Common myeloid progenitor, CD34-positive (primary cell): Measurements from ENCODE around the gene TNRC6A.

Source experiments
- CTCF ChIA-PET: fragments of 350-600 bp; sonication (Branson Sonifier 250); formaldehyde crosslinking; loops from one replicate; lab custom pipeline; 2021; ENCODE audit warnings: antibody characterized with exemption; lab: Charles Lee
- POLR2A ChIA-PET: fragments of 350-600 bp; sonication (Branson Sonifier 250); formaldehyde crosslinking; loops from one replicate; lab custom pipeline; 2021; ENCODE audit warnings: antibody characterized with exemption; lab: Charles Lee
- DNase-seq, 3 donors: peaks; one replicate each; pipeline versions ENCODE4 v3.0.0 to v3.0.0-alpha.2; 2013
- H3K27ac ChIP-seq, 2 experiments: 1 replicate in 1 of 2; 2 replicates in 1 of 2; pipeline ENCODE4 v1.7.0; 2013; ENCODE audit warnings: inconsistent platforms in 2 of 2, low read length in 2 of 2, mild to moderate bottlenecking in 2 of 2, low read depth in 1 of 2, moderate library complexity in 1 of 2; ENCODE audit not compliant: severe bottlenecking in 2 of 2, insufficient read depth in 1 of 2, poor library complexity in 1 of 2
- H3K27me3 ChIP-seq, 5 experiments: replicated peaks in 2 of 5; 1 replicate in 3 of 5; 2 replicates in 2 of 5; pipeline versions ENCODE4 v1.6.1 to v1.7.0; 2013; ENCODE audit warnings: low read length in 4 of 5, mild to moderate bottlenecking in 2 of 5, moderate library complexity in 2 of 5, inconsistent platforms in 1 of 5; ENCODE audit not compliant: insufficient read depth in 5 of 5, control insufficient read depth in 4 of 5
- H3K36me3 ChIP-seq, 4 experiments: 1 replicate in 2 of 4; 2 replicates in 2 of 4; pipeline versions ENCODE4 v1.6.1 to v1.7.0; 2013; ENCODE audit warnings: low read length in 3 of 4, control low read depth in 1 of 4, mild to moderate bottlenecking in 1 of 4; ENCODE audit not compliant: control insufficient read depth in 4 of 4, insufficient read depth in 4 of 4
- H3K4me1 ChIP-seq, 4 experiments: 1 replicate in 3 of 4; 2 replicates in 1 of 4; pipeline versions ENCODE4 v1.6.1 to v1.7.1; 2013; ENCODE audit warnings: low read length in 3 of 4, mild to moderate bottlenecking in 3 of 4, control low read depth in 1 of 4, inconsistent platforms in 1 of 4, moderate library complexity in 1 of 4; ENCODE audit not compliant: control insufficient read depth in 4 of 4, insufficient read depth in 4 of 4; ENCODE audit errors: control extremely low read depth in 1 of 4
- H3K4me3 ChIP-seq, 7 experiments: 1 replicate in 4 of 7; 2 replicates in 3 of 7; pipeline versions ENCODE4 v1.5.1 to v1.7.0; 2013; ENCODE audit warnings: mild to moderate bottlenecking in 7 of 7, low read length in 6 of 7, moderate library complexity in 6 of 7, inconsistent platforms in 2 of 7, low read depth in 2 of 7, control low read depth in 1 of 7; ENCODE audit not compliant: insufficient read depth in 4 of 7, control insufficient read depth in 1 of 7; ENCODE audit errors: extremely low read depth in 1 of 7
- H3K9me3 ChIP-seq, 5 experiments: 1 replicate in 4 of 5; 2 replicates in 1 of 5; pipeline versions ENCODE4 v1.6.1 to v1.7.1; 2013; ENCODE audit warnings: low read length in 4 of 5, mild to moderate bottlenecking in 2 of 5, inconsistent platforms in 1 of 5, low read depth in 1 of 5, moderate library complexity in 1 of 5; ENCODE audit not compliant: control insufficient read depth in 4 of 5, insufficient read depth in 2 of 5; ENCODE audit errors: control extremely low read depth in 1 of 5
- WGBS: methylation state at CpG from one replicate; pipeline ENCODE4 v1.1.5; 2013; ENCODE audit not compliant: insufficient coverage; 5-methylcytosine and 5-hydroxymethylcytosine counted together

Gene TNRC6A

GRCh38 chr16:24820522-24820921, 91.1 kb downstream of the TNRC6A start:
- Histone ChIP-seq H3K27me3 (no peaks in the 10 kb centered on the region), H3K36me3 (peaks cover 23 to 87% (median 73%) of the 10 kb centered on the region in 4 experiments), H3K27ac (no peak overlapping the region), H3K4me3 (no peak overlapping the region), H3K4me1 (no peaks in the 10 kb centered on the region), H3K9me3 (no peaks in the 10 kb centered on the region)
- CTCF ChIA-PET: no interaction called here
- 73% methylated on average over 1 of the region's 1 CpG for WGBS
- POLR2A ChIA-PET: no interaction called here
- no peak for DNase-seq

DNA sequence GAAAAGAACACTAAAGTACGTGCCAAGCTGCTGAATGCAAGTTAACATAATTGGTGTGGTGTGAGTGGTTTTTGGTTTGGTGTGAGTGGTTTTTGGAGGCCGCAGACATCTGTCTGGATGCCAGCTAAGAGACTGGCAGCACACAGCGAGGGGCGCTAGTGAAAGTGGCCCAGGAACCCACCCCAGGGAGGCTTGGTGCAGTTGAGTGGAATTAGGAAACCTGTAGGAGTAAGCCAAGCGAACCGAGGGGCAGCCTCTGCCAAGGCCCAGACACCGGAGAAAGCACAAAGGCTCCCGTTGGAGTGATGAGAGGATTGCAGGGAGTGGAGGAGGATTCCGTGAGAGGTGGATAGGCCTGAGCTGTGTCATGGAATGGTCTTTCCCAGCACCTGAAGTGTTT, 91.7 kb downstream of the TNRC6A start:
- Histone ChIP-seq H3K9me3 (no peaks in the 10 kb centered on the region), H3K27ac (no peak overlapping the region), H3K4me1 (no peaks in the 10 kb centered on the region), H3K4me3 (no peak overlapping the region), H3K36me3 (peaks cover 25 to 89% (median 72%) of the 10 kb centered on the region in 4 experiments), H3K27me3 (no peaks in the 10 kb centered on the region)
- CTCF ChIA-PET: no interaction called here
- no peak for DNase-seq
- 96% methylated on average over 9 of the region's 9 CpGs for WGBS
- POLR2A ChIA-PET: interaction anchor here (0.5 kb wide), 1 partner anchor 20 kb away, joined by 8 read pairs; no protein-coding TSS in a partner anchor

GRCh38 chr16:24822542-24822941, 93.1 kb downstream of the TNRC6A start:
- 95% methylated on average over 10 of the region's 10 CpGs for WGBS
- Histone ChIP-seq H3K36me3 (peaks cover 23 to 87% (median 71%) of the 10 kb centered on the region in 4 experiments), H3K27ac (no peak overlapping the region), H3K27me3 (no peaks in the 10 kb centered on the region), H3K9me3 (no peaks in the 10 kb centered on the region), H3K4me3 (no peak overlapping the region), H3K4me1 (no peaks in the 10 kb centered on the region)
- ChIA-PET POLR2A (no interaction called here), CTCF (no interaction called here)
- no peak for DNase-seq

DNA sequence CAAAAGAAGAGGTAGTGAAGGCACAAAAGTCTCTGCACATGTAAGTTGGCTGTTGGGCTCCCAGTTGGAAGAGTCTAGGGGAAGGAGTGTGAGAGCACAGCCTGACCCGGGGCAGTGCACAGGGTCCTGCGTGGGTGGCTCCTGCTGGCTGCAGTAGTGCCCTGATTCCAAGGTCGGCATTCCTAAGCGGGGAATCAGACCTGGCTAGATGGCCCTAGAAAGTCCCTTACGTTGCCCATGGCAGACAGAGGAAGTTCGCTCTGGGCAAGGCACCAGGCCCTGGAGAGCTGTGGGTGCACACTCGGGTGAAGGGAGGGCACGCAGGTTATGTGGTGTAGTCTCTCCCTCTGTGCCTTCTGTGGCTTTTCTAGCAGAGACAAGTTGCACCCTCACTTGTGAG, 93.5 kb downstream of the TNRC6A start:
- ChIA-PET POLR2A (no interaction called here), CTCF (no interaction called here)
- Histone ChIP-seq H3K36me3 (peaks cover 23 to 84% (median 67%) of the 10 kb centered on the region in 4 experiments), H3K27me3 (no peaks in the 10 kb centered on the region), H3K4me1 (no peaks in the 10 kb centered on the region), H3K4me3 (no peak overlapping the region), H3K9me3 (no peaks in the 10 kb centered on the region), H3K27ac (no peak overlapping the region)
- 98% methylated on average over 7 of the region's 8 CpGs for WGBS
- no peak for DNase-seq

DNA sequence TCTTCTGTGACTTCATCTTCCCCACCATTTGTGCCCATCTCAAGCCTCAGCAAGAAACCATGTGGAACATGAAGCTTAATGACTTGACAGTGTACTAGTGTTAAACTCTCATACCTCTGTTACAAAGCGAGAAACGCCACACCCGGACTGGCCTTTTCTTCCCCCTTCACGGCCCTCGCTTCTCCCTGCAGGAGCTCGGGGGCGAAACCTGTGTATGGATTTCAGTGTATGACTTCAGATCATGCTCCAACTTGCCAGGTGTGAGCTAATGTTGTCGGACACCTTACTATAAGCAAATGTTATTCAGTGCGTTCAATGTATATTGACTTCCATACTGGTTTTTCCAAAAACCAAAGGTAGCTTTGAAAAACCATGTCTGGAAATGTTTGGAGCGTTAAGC, 96.2 kb downstream of the TNRC6A start:
- Histone ChIP-seq H3K9me3 (no peaks in the 10 kb centered on the region), H3K36me3 (peaks cover 17 to 66% (median 48%) of the 10 kb centered on the region in 4 experiments), H3K4me1 (no peaks in the 10 kb centered on the region), H3K4me3 (no peak overlapping the region), H3K27me3 (no peaks in the 10 kb centered on the region), H3K27ac (no peak overlapping the region)
- WGBS: 97% methylated on average over 10 of the region's 10 CpGs
- ChIA-PET CTCF (no interaction called here), POLR2A (no interaction called here)
- DNase-seq: no peak

- WGBS: 95% methylated on average over 6 of the region's 12 CpGs
- peaks cover 17 to 61% (median 44%) of the 10 kb centered on the region in 4 experiments for H3K36me3 ChIP-seq
Observed at GRCh38 chr16:24826096-24826690, 96.7 kb downstream of the TNRC6A start.

GRCh38 chr16:24826817-24827566, 97.5 kb downstream of the TNRC6A start:
- no peak for DNase-seq
- Histone ChIP-seq H3K4me3 (no peak overlapping the region), H3K36me3 (peaks cover 15 to 53% (median 38%) of the 10 kb centered on the region in 4 experiments), H3K27me3 (no peaks in the 10 kb centered on the region), H3K9me3 (no peaks in the 10 kb centered on the region), H3K4me1 (no peaks in the 10 kb centered on the region), H3K27ac (no peak overlapping the region)
- WGBS: 100% methylated on average over 7 of the region's 9 CpGs
- ChIA-PET CTCF (no interaction called here), POLR2A (no interaction called here)

More at GRCh38 chr16:24826096-24826690, 96.7 kb downstream of the TNRC6A start:
- DNase-seq: no peak
- H3K4me3 ChIP-seq: no peak overlapping the region
- no peaks in the 10 kb centered on the region for H3K4me1 ChIP-seq
- no peaks in the 10 kb centered on the region for H3K27me3 ChIP-seq
- no peak overlapping the region for H3K27ac ChIP-seq
- ChIA-PET CTCF (no interaction called here), POLR2A (no interaction called here)
- no peaks in the 10 kb centered on the region for H3K9me3 ChIP-seq
